Ammon's horn (tissue), 1 donor: ENCODE measurements around the gene BRINP3.

ENCODE experiments used
- DNase-seq: peaks from one replicate; pipeline ENCODE4 v3.0.0-alpha.2; 2016; ENCODE audit warnings: low spot score

The BRINP3 gene

DNA sequence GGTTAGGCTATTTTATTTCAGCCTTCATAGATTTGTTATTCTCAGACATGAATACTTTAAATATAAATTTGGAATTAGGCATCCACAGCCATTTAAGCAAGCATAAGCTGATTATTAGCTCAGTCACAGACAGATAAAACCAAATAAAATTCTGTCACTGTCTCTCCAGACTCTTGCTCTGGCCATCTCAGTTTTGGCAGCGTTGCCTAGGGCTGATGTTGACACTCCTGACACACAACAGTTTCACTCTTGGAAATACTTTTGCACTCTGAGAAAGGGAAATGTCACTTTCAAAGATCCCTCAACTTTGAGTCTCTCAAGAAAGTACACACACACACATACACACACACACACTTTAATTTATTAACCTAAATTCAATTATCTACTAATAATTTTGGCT lies 372.7 kb downstream of the BRINP3 start:
- DNase-seq: no peak

DNA sequence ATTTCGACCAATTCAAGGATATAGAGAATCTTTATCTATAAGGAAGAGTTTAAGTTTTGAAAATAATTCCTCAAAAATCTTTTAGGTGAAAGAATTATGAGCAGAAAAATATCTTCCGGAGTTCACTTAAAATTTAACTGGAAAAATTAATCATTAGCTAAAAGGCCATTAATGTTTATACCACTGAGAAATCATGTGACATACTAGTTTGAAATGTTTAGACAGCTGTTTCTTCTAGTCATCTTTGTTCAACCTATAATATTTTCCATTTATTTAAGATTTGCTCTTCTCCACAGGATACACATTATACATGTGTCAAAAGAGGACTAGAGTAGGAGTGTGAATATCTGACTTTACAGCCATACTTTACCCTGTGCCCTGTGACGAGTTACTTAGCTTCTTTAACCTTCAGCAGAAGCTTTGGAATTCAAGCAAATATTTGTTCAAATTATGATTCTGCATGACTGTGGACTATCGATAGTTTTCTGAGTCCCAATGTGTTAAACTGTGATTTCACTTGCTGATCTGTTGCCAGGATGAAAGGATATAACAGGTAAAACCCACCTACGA lies 374.8 kb downstream of the BRINP3 start:
- DNase-seq: no peak

DNA sequence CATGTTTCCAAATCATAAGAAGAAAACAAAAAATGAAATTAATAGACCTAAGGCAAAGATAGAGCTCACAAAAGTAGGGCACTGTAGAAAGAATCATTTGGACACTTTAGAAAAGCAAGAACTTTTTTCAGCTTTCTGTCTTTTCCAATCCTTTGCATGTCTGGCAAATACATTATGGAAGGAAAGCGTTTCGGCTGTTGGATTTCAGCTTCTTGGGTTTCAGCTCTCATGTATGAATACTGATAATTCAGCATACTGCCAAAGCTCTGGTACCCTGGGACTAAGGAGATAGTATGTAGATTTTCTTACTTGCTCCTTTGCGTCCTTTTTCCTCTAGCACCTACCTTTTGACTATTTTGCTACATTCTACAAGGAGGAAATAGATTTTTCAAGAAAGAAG lies 375.9 kb downstream of the BRINP3 start:
- DNase-seq: no peak

GRCh38 chr1:190098756-190099155 lies 378.9 kb downstream of the BRINP3 start:
- no peak for DNase-seq

- DNase-seq: no peak
Measured at GRCh38 chr1:190098107-190098506, 379.6 kb downstream of the BRINP3 start.

GRCh38 chr1:190095596-190095995 lies 382.1 kb downstream of the BRINP3 start:
- DNase-seq: no peak

DNA sequence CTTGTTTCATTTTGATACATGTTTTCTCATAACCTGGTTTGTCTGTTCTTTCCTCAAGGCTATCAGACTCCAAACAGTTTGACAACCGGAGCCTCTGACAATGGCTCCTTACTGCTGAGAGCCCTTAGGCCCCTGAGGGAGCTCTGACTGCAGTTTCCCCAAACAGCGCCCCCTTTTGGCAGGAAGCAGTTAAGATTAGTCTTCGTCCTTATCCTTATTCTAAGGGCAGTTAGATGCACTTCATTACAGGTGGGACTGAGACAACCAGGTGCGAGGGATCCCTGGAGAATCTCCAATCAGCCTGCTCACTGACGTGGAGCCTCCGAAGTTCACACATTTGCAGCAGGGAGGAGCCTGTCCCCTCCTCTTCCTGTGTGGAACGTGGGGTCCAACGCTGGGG lies 393.1 kb downstream of the BRINP3 start:
- no peak for DNase-seq

DNA sequence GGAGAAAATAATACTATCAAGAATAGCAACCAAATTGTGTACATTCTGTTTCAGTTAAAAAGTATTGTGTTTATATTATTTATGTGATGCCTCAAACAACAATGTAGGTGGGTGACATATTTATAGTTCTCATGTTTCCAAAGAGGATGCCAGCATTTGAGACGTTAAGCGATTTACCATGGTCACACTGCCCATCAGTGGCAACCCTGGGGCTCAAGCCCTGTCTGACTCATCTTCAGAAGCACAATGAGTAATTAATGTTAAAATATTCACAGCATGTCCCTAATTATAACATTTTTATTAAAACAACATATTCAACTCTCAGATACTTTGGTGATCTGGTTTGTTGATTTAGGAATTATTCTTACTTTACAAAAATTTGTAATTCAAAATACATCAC lies 409.4 kb downstream of the BRINP3 start:
- no peak for DNase-seq

DNA sequence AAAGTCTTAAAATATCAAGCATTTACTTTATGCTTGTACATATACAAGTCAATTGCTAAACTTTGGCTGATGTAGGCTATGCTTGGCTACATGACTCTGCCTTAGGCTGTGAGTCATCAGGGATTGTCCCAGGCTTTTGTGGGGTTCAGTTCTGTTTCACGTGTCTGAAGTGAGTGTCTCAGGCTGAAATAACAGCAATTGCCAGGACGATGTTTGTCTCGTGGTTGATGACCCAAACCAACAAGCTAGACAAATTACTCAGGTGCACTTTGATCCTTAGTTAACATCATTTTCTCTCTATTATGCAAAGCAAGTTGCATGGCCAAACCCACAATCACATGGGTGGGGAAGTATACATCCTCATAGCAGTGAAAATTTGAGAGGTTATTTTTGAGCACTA lies 410.1 kb downstream of the BRINP3 start:
- no peak for DNase-seq

GRCh38 chr1:190066011-190066410 lies 411.7 kb downstream of the BRINP3 start:
- no peak for DNase-seq

- DNase-seq: no peak
Measured at GRCh38 chr1:190049314-190049713, 428.4 kb downstream of the BRINP3 start.
